HG02970 (cell line): ENCODE data around the gene PRKCZ.
"Not testable (repeated sequence)": the region's sequence is repeated elsewhere in the genome, so short reads cannot be mapped to it uniquely, and the experiment has no call there.

ENCODE experiments used
- ATAC-seq: cut with Tn5 transposase; IDR thresholded peaks from one replicate; pipeline ENCODE4 v1.9.1; 2021; ENCODE audit warnings: mild to moderate bottlenecking, moderate library complexity, moderate number of reproducible peaks; ENCODE audit not compliant: unreplicated experiment, low FRiP score

PRKCZ gene

GRCh38 chr1:2081326-2081885, 31.2 kb downstream of the PRKCZ start:
- no peak for ATAC-seq

GRCh38 chr1:2082064-2082463, 31.9 kb downstream of the PRKCZ start:
- ATAC-seq, result no peak

GRCh38 chr1:2083666-2084065, 33.5 kb downstream of the PRKCZ start:
- no peak for ATAC-seq

GRCh38 chr1:2084306-2084705, 34.1 kb downstream of the PRKCZ start:
- no peak for ATAC-seq

- no peak for ATAC-seq
Measured at GRCh38 chr1:2085080-2085479, 34.9 kb downstream of the PRKCZ start.

GRCh38 chr1:2086446-2087078, 36.4 kb downstream of the PRKCZ start:
- no peak for ATAC-seq

- ATAC-seq, result no peak
Measured at GRCh38 chr1:2087766-2088165, 37.6 kb downstream of the PRKCZ start.

GRCh38 chr1:2088458-2088857, 38.2 kb downstream of the PRKCZ start:
- ATAC-seq, result no peak

- ATAC-seq, result no peak
Measured at GRCh38 chr1:2089051-2089450, 38.8 kb downstream of the PRKCZ start.

- ATAC-seq, result no peak
Measured at GRCh38 chr1:2090216-2090890, 40.1 kb downstream of the PRKCZ start.

GRCh38 chr1:2091611-2092604, 41.7 kb downstream of the PRKCZ start:
- no peak for ATAC-seq

- no peak for ATAC-seq
Measured at GRCh38 chr1:2093055-2093454, 42.8 kb downstream of the PRKCZ start.

- ATAC-seq, result no peak
Measured at GRCh38 chr1:2093636-2094035, 43.4 kb downstream of the PRKCZ start.

GRCh38 chr1:2094269-2095158, 44.3 kb downstream of the PRKCZ start:
- not testable (repeated sequence) for ATAC-seq

- no peak for ATAC-seq
Measured at GRCh38 chr1:2095394-2095793, 45.2 kb downstream of the PRKCZ start.

- no peak for ATAC-seq
Measured at GRCh38 chr1:2095981-2096736, 45.9 kb downstream of the PRKCZ start.

GRCh38 chr1:2097386-2098300, 47.4 kb downstream of the PRKCZ start:
- no peak for ATAC-seq

GRCh38 chr1:2098301-2098698, 48.1 kb downstream of the PRKCZ start:
- ATAC-seq, result no peak
